HEK293T (cell line): Measurements from ENCODE around the gene ZNRD2.

Experiments
- BHLHE40 ChIP-seq: fragments of 450-650 bp; IDR thresholded peaks from 2 replicates; pipeline ENCODE4 v1.6.1; 2016; ENCODE audit warnings: mild to moderate bottlenecking, moderate library complexity, borderline replicate concordance
- CTBP1 ChIP-seq: fragments of 450-650 bp; IDR thresholded peaks from 2 replicates; pipeline ENCODE4 v1.6.1; 2016; ENCODE audit warnings: borderline replicate concordance
- ELF4 ChIP-seq: fragments of 450-650 bp; IDR thresholded peaks from 2 replicates; pipeline ENCODE4 v1.6.1; 2017; ENCODE audit warnings: antibody characterized with exemption
- FOXA1 ChIP-seq: fragments of 450-650 bp; IDR thresholded peaks from 2 replicates; pipeline ENCODE4 v1.6.1; 2016; ENCODE audit warnings: mild to moderate bottlenecking
- FOXK2 ChIP-seq: fragments of 450-650 bp; IDR thresholded peaks from 2 replicates; pipeline ENCODE4 v1.6.1; 2016; ENCODE audit warnings: mild to moderate bottlenecking
- FOXM1 ChIP-seq: fragments of 450-650 bp; IDR thresholded peaks from 2 replicates; pipeline ENCODE4 v1.6.1; 2017; ENCODE audit warnings: mild to moderate bottlenecking, borderline replicate concordance
- LEF1 ChIP-seq: fragments of 450-650 bp; IDR thresholded peaks from 2 replicates; pipeline ENCODE4 v1.6.1; 2017; ENCODE audit warnings: mild to moderate bottlenecking, borderline replicate concordance
- NFRKB ChIP-seq: fragments of 450-650 bp; IDR thresholded peaks from 2 replicates; pipeline ENCODE4 v1.6.1; 2016; ENCODE audit warnings: mild to moderate bottlenecking, moderate library complexity
- SP1 ChIP-seq: fragments of 450-650 bp; IDR thresholded peaks from 2 replicates; pipeline ENCODE4 v1.6.1; 2017
- SUZ12 ChIP-seq: fragments of 450-650 bp; IDR thresholded peaks from 2 replicates; pipeline ENCODE4 v1.6.1; 2016; ENCODE audit warnings: mild to moderate bottlenecking
- TARDBP ChIP-seq: fragments of 450-650 bp; IDR thresholded peaks from 2 replicates; pipeline ENCODE4 v1.6.1; 2016

GRCh38 chr11:65562020-65562419 is 8.3 kb upstream of the ZNRD2 start:
- TF ChIP-seq ELF4, result no peak
- no peak for TF ChIP-seq NFRKB
- TF ChIP-seq FOXM1, result no peak
- TF ChIP-seq LEF1, result no peak
- TF ChIP-seq BHLHE40, result no peak
- TF ChIP-seq CTBP1, result no peak
- TF ChIP-seq SP1, result no peak
- TF ChIP-seq FOXA1, result no peak
- TF ChIP-seq FOXK2, result no peak
- no peak for TF ChIP-seq SUZ12
- TF ChIP-seq TARDBP, result no peak
